Upper lobe of left lung (tissue), 6 donors: Measurements from ENCODE around the gene LMF2. TPM values are rescaled to one million over a fixed set of nuclear protein-coding genes. Genes with fewer than 3 reads are reported as not detected.

Experiments
- ATAC-seq, 2 donors: fragments of 200-7000 bp; cut with Tn5 transposase; one replicate each; pipeline ENCODE4 v1.9.1; 2022; ENCODE audit warnings: mild to moderate bottlenecking in 2 of 2, moderate library complexity in 2 of 2; ENCODE audit not compliant: low FRiP score in 2 of 2
- DNase-seq, 2 donors: peaks; one replicate each; pipeline ENCODE4 v3.0.0-alpha.2; 2019 to 2020
- H3K27ac ChIP-seq, 4 donors: fragments of 200-600 bp; sonication (generic); one replicate each; pipeline ENCODE4 v1.5.1; 2016 to 2019
- H3K27me3 ChIP-seq, 4 donors: fragments of 200-600 bp; sonication (generic); one replicate each; pipeline ENCODE4 v1.5.1; 2017 to 2019
- H3K36me3 ChIP-seq, 4 donors: fragments of 200-600 bp; sonication (generic); one replicate each; pipeline ENCODE4 v1.5.1; 2016 to 2019
- H3K4me1 ChIP-seq, 4 donors: fragments of 200-600 bp; sonication (generic); one replicate each; pipeline ENCODE4 v1.5.1; 2018 to 2019
- H3K4me3 ChIP-seq, 4 donors: fragments of 200-600 bp; sonication (generic); one replicate each; pipeline ENCODE4 v1.5.1; 2017 to 2019; ENCODE audit warnings: mild to moderate bottlenecking in 2 of 4, moderate library complexity in 1 of 4
- H3K9me3 ChIP-seq, 4 donors: fragments of 200-600 bp; sonication (generic); one replicate each; pipeline ENCODE4 v1.5.1; 2018 to 2019
- EP300 ChIP-seq, 4 donors: sonication (generic); formaldehyde crosslinking; IDR thresholded peaks; one replicate each; pipeline ENCODE4 v1.5.1; 2017; ENCODE audit warnings: antibody characterized with exemption in 4 of 4, control low read depth in 2 of 4
- POLR2A ChIP-seq, 4 donors: fragments of 450-650 bp; IDR thresholded peaks; one replicate each; pipeline ENCODE4 v1.5.1; 2016 to 2017; ENCODE audit warnings: antibody characterized with exemption in 4 of 4, mild to moderate bottlenecking in 2 of 4
- POLR2AphosphoS5 ChIP-seq, 2 donors: sonication (generic); formaldehyde crosslinking; IDR thresholded peaks; one replicate each; pipeline ENCODE4 v1.5.1; 2017; ENCODE audit warnings: antibody characterized with exemption in 2 of 2
- WGBS, 2 donors: methylation state at CpG; one replicate each; pipeline ENCODE4 v1.1.5; 2017 to 2018; 5-methylcytosine and 5-hydroxymethylcytosine counted together
- total RNA-seq, 6 donors: library from RNA; depleted of rRNA in 4 of 6; stranded (reverse); fragments of >200 nt in 4 of 6; gene quantifications; one replicate each; pipeline versions ENCODE4 v1.1.0 to v1.2.1, GENCODE V29; 2016 to 2021
- TF ChIP-seq, protein P1 (sequence below), 6 experiments: fragments of 450-650 bp in 4 of 6; fragments of 200-600 bp in 2 of 6; sonication (generic) in 2 of 6; IDR thresholded peaks; one replicate each; pipeline ENCODE4 v1.5.1; 2016 to 2019; ENCODE audit warnings: antibody characterized with exemption in 6 of 6
- donor health status: DM: no; HTN: no; CAD: no; lungs with moderate emphysema.
- donor health status: DM: no; HTN: yes; CAD: no; lungs with severe emphysema.

LMF2 gene
- total RNA-seq = 10 to 100 TPM; 36.0 to 87.4 (median 77.4) TPM

- H3K9me3 ChIP-seq = no peaks in the 10 kb centered on the region
- peaks cover 15 to 37% (median 34%) of the 10 kb centered on the region in 4 donors for H3K36me3 ChIP-seq
- peaks cover 23 to 40% (median 25%) of the 10 kb centered on the region in 4 donors for H3K4me1 ChIP-seq
- 1 to 4% methylated on average over 8 to 19 of the region's 62 CpGs for WGBS, 2 donors
- H3K27ac ChIP-seq = peak within 1 kb of the TSS; percentile 92 to 97 (median 95)
- DNase-seq = peak; percentile 91 to 99
- H3K4me3 ChIP-seq = peak within 1 kb of the TSS; percentile 81 to 99 (median 98)
- H3K27me3 ChIP-seq = no peaks in the 10 kb centered on the region
- TF ChIP-seq POLR2A (IDR thresholded peaks at IDR 0.05) = peak in 1 of 4 donors; percentile 59
- TF ChIP-seq EP300 (IDR thresholded peaks at IDR 0.05) = no peak
- TF ChIP-seq, protein P1, sequence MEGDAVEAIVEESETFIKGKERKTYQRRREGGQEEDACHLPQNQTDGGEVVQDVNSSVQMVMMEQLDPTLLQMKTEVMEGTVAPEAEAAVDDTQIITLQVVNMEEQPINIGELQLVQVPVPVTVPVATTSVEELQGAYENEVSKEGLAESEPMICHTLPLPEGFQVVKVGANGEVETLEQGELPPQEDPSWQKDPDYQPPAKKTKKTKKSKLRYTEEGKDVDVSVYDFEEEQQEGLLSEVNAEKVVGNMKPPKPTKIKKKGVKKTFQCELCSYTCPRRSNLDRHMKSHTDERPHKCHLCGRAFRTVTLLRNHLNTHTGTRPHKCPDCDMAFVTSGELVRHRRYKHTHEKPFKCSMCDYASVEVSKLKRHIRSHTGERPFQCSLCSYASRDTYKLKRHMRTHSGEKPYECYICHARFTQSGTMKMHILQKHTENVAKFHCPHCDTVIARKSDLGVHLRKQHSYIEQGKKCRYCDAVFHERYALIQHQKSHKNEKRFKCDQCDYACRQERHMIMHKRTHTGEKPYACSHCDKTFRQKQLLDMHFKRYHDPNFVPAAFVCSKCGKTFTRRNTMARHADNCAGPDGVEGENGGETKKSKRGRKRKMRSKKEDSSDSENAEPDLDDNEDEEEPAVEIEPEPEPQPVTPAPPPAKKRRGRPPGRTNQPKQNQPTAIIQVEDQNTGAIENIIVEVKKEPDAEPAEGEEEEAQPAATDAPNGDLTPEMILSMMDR (IDR thresholded peaks at IDR 0.05) = peak in 2 of 6 experiments; percentile 13 to 25
- peak; percentile 35 to 68 for TF ChIP-seq POLR2AphosphoS5 (IDR thresholded peaks at IDR 0.05)
- ATAC-seq = peak; percentile 83 to 93
Measured at GRCh38 chr22:50507421-50507990, at the start of gene LMF2. Gene LMF2, minus strand, starts transcription at chr22:50507702. Its CDS starts 27 bp downstream, at chr22:50507675.

GRCh38 chr22:50556703-50557102 is 49.2 kb upstream of the LMF2 start:
- no peaks in the 10 kb centered on the region for H3K4me1 ChIP-seq
- no peak overlapping the region for H3K27ac ChIP-seq
- no peak for TF ChIP-seq POLR2AphosphoS5 (IDR thresholded peaks at IDR 0.05)
- TF ChIP-seq EP300 (IDR thresholded peaks at IDR 0.05) = no peak
- no peak for TF ChIP-seq POLR2A (IDR thresholded peaks at IDR 0.05)
- TF ChIP-seq, protein P1 (IDR thresholded peaks at IDR 0.05) = no peak
- no peaks in the 10 kb centered on the region for H3K9me3 ChIP-seq
- no peaks in the 10 kb centered on the region for H3K27me3 ChIP-seq
- H3K36me3 ChIP-seq = no peaks in the 10 kb centered on the region
- H3K4me3 ChIP-seq = no peak overlapping the region
- no peak for DNase-seq
- ATAC-seq = no peak
- WGBS, 2 donors = 87% methylated on average over 5 of the region's 5 CpGs

- Histone ChIP-seq H3K9me3 (no peaks in the 10 kb centered on the region), H3K4me1 (peaks cover 7 to 11% (median 9%) of the 10 kb centered on the region in 4 donors), H3K4me3 (no peak overlapping the region), H3K27ac (no peak overlapping the region), H3K27me3 (peaks cover 0 to 9% (median 4%) of the 10 kb centered on the region in 4 donors), H3K36me3 (no peaks in the 10 kb centered on the region)
- DNase-seq = no peak
- TF ChIP-seq POLR2A (IDR thresholded peaks at IDR 0.05) = no peak
- no peak for TF ChIP-seq POLR2AphosphoS5 (IDR thresholded peaks at IDR 0.05)
- no peak for TF ChIP-seq EP300 (IDR thresholded peaks at IDR 0.05)
- TF ChIP-seq, protein P1 (IDR thresholded peaks at IDR 0.05) = no peak
- no peak for ATAC-seq
- WGBS, 2 donors = 83 to 90% methylated on average over 8 of the region's 8 CpGs
Measured at GRCh38 chr22:50553310-50553709, 45.8 kb upstream of the LMF2 start.

GRCh38 chr22:50551160-50551752 is 43.8 kb upstream of the LMF2 start:
- 89 to 95% methylated on average over 11 of the region's 11 CpGs for WGBS, 2 donors
- no peak overlapping the region for H3K27ac ChIP-seq
- H3K27me3 ChIP-seq = peaks cover 0 to 26% (median 9%) of the 10 kb centered on the region in 4 donors
- DNase-seq (peak in 1 of 2 donors; percentile 67), ATAC-seq (no peak)
- no peak overlapping the region for H3K4me3 ChIP-seq
- H3K36me3 ChIP-seq = no peaks in the 10 kb centered on the region
- peaks cover 7 to 26% (median 15%) of the 10 kb centered on the region in 4 donors for H3K4me1 ChIP-seq
- no peaks in the 10 kb centered on the region for H3K9me3 ChIP-seq
- TF ChIP-seq POLR2A (IDR thresholded peaks at IDR 0.05) (no peak), EP300 (IDR thresholded peaks at IDR 0.05) (no peak), POLR2AphosphoS5 (IDR thresholded peaks at IDR 0.05) (no peak)
- TF ChIP-seq, protein P1 (IDR thresholded peaks at IDR 0.05) = no peak
